Measurements from ENCODE around the gene LCLAT1.

The LCLAT1 gene

DNA sequence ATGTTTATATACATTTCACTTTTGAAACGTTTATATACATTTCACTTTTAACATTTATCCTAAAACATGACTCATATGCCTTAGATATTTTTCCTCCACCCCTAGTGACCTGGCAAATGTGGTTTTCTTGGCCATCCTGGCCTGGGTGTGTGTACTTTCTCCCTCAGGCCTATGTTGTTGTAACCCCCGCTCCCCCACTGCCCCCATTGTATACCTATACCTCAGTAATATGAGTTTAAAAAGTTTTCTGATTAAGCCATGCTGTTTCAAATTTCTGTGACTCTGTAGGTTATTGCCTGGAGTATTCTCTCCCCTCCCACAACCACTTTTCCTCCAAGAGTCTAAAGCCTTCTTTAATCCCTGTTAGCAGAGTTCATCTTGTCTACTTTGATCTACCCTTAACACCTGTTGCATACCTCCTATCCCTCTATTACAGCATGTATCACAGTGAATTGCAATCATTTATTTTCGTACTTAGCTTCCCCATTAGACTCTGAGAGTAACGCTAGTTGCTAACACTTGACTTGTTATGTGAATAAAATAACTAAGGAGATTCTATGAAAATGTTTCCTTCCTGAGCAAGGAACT is 67.9 kb downstream of the LCLAT1 start:
- no peak for DNase-seq (ENCODE audit: low read depth in 2 of 2)

DNA sequence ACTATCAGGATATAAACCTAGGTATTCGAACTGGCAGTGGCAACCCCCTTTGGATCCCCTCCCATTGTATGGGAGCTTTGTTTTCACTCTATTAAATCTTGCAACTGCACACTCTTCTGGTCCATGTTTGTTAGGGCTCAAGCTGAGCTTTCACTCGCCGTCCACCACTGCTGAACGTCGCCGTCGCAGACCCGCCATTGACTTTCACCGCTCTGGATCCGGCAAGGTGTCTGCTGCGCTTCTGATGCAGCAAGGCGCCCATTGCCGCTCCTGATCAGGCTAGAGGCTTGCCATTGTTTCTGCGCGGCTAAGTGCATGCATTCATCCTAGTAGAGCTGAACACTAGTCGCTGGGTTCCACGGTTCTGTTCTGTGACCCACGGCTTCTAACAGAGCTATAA is 69.1 kb downstream of the LCLAT1 start:
- no peak for DNase-seq (ENCODE audit: low read depth in 2 of 2)

DNA sequence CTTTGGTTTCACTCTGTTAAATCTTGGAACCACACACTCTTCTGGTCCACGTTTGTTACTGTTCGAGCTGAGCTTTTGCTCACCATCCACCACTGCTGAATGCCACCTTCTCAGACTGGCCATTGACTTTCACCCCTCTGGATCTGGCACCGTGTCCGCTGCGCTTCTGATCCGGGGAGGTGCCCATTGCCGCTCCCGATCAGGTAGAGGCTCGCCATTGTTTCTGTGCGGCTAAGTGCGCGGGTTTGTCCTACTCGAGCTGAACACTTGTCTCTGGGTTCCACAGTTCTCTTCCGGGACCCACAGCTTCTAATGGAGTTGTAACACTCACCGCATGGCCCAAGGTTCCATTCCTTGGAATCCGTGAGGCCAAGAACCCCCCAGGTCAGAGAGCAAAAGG is 72.8 kb downstream of the LCLAT1 start:
- no peak for DNase-seq (ENCODE audit: low read depth in 2 of 2)

DNA sequence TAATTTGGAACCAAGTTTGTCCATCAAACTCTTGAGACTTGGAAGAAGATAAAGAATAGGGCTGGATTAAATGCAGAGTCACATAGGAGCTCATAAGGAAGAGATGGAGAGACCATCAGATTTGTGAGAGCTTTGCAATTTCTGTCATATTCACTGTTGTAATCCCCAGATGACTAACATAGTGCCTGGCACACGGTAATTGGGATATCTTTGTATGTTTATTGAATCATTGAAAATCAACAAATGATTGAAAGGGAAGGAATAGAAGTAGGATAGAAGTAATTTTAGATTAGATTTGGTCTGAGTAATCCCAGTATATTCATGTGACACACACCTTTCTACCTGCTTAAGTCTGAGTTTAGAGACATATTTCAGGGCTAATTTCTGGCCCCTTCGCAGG is 75.4 kb downstream of the LCLAT1 start:
- no peak for DNase-seq (ENCODE audit: low read depth in 2 of 2)

DNA sequence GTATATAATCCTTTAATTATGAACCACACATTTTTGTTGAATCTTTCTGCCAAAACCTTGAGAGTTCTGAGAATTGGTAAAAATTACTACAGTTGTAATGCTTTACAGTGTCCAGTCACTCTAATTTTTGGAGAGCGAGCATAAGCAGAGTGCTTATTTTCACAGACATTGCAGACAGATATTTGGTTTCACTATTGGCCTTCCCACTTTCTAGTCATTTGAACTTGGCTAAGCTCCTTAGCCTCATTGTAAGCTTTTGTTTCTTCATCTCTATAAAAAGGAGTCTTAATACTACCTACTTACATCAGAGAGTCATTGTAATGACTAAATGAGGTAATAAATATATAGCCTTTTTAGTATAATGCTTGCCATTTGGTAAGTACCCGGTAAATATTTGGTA is 80.4 kb downstream of the LCLAT1 start:
- DNase-seq (ENCODE audit: low read depth in 2 of 2) = no peak

DNA sequence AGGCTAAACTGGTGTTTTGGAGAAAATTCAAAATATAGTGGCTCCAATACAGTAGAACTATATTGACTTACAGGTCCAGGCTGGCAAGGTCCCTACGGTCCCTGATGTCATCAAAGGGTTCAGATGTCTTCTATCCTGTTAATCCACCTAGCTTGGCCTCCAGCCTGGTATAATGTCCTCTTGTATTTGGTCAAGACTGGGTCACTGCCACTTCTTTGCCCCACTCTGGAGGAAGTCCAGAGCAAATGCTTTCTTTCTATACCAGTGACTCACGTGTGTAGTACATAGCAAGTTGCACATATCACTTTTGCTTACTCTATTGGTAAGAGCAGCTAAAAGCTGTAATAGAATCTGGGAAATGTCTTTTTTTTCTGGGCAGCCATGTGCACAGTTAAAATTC is 80.8 kb downstream of the LCLAT1 start:
- DNase-seq (ENCODE audit: low read depth in 2 of 2) = no peak

DNA sequence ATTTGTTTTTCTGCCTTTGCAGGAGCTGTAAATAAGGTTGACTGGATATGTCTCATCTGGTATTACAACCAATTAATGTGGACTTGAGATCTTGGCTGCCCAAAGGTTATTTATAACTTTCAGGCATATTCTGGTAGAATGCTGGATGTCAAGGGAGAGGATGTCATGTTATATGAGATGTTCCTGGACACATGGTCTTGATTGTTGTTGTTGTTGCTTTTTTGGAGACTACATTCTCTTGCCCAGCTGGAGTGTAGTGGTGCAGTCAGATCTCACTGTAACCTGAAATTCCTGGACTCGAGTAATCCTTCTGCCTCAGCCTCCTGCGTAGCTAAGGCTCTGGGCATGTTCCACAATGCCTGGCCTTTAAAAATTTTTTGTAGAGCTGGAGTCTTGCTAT is 83.3 kb downstream of the LCLAT1 start:
- DNase-seq (ENCODE audit: low read depth in 2 of 2) = no peak

DNA sequence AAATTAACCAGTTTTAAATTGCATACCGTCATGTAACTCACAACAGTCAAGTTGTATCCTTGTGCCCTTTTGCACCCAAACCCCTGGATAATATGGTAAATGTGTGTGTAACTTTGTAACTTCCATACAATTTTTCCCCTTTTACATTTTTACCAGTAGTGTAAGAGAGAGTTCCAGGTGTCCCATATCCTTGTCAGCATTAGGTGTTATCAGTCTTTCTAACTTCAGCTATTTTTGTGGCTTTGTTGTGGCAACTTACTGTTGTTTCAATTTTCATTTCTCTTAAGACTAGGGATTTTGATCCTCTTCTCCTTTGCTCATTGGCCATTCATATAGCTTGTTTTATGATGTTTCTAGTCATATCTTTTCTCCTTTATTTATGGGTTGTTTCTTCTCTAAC is 94.6 kb downstream of the LCLAT1 start:
- no peak for DNase-seq (ENCODE audit: low read depth in 2 of 2)

DNA sequence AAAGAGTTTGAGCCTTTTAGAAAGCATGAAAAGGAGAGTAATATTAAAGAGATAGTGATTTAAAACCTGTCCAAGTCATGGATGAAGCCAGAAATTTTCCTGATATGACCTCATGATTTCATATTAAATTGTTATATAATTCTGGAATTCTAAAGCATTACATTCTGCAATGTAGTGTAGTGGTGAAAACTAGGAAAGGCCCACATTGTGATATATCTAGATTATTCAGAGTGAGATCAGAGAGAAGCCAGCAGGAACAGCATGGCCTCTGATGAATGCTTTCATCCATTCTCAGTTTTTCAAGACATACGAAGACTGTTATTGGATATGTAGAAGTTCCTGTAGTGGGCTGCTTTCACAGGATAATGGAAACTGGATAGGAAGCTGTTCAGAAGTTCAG is 98.8 kb downstream of the LCLAT1 start:
- DNase-seq (ENCODE audit: low read depth in 2 of 2) = no peak

DNA sequence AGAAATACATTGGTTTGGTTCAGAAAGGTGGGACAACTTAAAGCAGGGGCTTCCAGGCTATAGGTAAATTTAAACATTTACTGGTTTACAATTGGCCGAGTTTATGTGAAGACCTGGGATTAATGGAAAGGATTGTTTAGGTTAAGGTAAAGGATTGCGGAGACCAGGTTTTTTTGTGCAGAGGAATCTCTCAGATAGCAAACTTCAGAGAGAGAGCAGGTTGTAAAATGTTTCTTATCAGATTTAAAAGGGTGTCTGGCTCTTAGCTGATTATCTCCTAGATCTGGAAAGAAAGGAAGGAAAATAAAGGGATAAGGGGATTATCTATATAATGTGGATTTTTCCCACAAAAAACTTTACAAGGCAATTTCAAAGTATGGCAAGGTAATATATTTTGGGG is 101.3 kb downstream of the LCLAT1 start:
- no peak for DNase-seq (ENCODE audit: low read depth in 2 of 2)

DNA sequence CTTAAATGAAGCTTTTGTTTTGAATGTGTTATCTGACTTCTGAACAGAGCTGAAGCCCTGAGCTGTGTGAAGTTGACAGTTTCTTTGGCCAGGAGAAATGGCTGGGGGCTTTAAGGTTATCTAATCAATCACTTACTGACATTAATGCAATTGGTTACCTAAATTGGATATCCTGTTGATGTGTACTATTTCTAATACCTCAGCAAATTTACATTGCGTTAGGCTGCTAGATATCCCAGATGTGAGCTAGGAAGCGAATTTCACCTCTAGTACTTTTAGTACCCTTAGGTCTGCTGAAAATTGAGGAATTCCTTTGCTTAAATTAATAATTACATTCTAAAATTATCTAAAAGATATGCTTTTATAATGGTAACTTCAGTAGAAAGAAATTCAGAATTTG is 102.0 kb downstream of the LCLAT1 start:
- DNase-seq (ENCODE audit: low read depth in 2 of 2) = no peak

DNA sequence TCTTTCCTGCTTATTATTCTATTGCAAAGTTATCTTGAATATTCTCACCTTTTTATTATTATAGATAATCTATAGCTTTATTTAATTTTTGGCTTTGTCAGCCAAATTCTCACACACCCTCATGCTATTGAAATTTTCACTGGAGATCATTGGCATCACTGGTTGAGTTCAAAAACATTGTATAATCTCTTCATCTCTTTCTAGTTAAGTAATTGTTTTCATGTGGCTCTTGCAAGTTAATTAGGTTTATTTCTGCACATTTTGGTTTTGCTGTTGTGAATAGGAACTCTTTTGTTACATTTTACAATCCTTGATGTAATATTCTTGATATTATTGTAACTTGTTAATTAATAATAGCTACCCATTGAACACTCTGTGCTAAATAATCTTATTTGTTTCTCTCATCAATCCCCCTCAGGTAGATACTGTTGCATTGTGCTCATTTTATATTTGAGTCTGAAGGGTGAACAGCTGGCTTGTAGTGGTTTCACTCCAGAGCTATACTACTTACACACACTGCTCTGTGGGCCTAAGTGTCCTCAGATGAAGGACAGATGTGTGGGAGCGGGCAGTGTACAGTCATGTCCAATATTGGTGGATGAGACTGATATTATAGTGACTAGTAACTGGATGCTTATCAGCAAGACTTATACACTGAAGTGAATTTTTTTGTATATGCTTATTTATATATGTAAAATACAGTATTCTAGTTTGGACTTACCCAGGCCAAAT is 112.7 kb downstream of the LCLAT1 start:
- no peak for DNase-seq (ENCODE audit: low read depth in 2 of 2)

DNA sequence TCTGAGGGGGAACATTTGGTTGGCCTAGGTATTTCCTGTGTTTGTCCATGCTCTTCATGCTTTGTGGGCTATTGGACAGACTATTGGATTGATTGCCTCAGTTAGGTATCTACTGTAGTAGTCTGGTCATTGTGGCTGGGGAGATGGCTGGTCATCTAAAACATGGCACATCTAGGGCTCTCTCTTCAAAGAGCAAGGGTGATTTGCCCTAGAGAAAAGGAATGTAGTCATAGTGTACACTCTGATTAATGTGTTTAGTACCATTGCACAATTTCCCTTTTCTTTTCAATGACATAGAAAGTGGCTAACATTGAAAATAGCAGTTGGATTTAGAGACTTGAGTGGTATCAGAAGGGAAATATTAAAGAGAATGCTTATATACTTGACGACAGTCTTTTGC is 114.3 kb downstream of the LCLAT1 start:
- no peak for DNase-seq (ENCODE audit: low read depth in 2 of 2)

DNA sequence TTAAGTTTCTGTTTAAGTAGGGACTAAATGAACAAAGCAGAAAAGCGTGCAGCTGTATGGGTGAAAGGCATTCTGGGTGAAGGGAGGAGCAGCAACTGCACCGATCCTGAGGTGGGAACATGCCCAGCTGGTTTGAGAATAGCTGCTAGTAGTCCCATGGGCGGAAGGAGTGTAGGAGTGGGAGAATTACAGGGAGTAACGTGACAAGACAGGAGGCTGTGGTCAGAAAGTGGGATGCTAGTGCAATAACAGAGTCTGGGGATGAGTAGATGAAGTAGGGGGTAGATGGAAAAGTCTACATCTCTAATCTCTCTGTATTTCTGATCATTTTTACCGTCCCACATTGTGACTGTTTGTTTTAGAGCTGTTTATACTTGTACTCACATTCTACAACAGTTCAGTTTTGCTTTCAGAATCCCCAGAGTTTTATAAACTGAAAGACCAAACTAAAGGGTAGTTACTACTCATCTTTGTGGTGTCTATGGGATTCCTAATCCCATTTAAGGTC is 118.9 kb downstream of the LCLAT1 start:
- DNase-seq (ENCODE audit: low read depth in 2 of 2) = no peak

DNA sequence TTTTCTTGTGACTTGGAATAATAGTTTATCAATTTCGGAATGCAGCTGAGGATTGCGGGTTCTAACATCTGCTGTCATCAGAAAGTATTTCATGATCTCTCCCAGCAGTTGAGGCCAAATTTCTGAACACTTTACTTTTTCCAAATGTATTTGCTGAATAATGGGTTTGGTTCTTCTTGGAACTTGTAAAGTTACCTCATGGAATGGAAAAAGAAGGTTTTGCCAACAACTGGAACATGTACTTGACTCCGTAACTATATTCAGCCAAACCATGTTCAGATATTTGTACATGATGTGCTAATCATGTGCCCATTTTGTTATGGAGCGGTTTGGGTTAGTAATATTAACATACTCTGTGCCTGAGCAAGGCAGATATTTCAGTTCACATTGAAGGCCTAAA is 119.6 kb downstream of the LCLAT1 start:
- no peak for DNase-seq (ENCODE audit: low read depth in 2 of 2)

DNA sequence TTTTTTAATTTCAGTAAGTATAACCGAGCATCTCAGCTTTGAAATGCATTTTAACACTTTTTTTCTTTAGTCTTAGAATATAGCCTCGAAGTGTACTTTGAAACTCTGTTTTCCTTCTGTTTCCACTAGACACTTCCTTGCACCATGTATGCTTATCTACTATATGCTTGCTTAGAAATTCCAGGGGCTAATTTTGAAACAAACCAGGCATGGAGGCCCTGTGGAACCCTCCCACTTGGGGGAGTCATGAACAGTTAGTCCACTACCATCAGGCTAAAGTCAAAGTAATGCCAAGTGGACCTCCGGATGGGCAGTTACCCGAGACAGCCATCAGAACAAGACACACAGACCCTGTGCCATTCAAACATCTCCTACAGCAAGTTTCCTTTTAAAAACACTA is 120.3 kb downstream of the LCLAT1 start:
- no peak for DNase-seq (ENCODE audit: low read depth in 2 of 2)

DNA sequence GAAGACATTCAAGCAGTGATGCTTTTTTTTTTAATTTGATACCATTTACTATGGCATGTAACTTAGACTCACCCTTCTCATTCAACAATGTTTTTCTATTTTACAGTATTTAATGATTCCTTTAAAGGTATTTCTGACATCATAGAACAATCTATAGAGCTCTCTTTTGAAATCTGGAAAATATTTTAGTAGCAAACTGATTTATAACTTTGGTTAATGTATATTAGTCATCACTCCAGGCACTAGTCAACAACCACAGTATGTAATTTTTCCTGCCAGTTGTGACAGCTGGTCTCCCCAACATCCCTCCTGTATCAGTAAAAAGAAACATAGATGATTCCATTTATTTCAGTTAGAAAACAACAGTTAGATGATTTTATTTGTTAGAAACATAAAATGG is 122.9 kb downstream of the LCLAT1 start:
- no peak for DNase-seq (ENCODE audit: low read depth in 2 of 2)

DNA sequence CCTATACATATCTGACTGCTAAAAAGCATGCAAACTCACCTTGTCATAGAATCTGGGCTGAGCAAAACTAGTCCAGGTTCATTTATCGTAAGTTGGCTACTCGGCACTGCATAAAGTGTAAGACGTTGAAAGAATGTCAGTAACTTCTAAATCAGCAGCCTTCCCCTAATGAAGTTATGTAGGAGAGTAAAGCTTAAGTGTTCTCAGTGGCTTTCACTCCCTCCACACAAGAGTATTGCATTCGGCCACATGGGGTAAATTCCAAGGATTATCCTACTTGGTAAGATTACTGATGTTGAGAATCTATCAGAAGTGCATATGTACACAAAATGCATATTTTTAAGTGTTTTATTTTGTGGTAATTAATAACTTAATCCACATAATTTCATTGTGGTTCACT is 130.1 kb downstream of the LCLAT1 start:
- no peak for DNase-seq (ENCODE audit: low read depth in 2 of 2)

DNA sequence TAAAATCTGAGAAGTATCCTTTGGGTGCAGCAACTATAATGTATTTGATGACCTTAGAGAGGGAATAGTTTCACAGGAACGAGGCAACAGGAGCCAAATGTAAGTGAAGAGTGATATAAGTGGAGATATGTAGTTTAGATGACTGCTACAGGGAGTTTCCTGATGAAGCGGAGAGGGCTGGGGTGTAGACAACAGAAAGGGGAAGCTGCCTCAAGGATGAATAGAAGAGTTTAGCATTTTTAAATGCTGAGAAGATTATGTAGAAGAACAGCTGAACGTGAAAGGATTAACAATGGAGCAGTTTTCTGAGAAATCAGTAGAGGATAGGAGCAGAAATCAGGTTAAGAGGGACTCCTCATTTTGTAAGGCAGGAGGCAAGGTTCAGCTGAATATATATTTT is 133.3 kb downstream of the LCLAT1 start:
- no peak for DNase-seq (ENCODE audit: low read depth in 2 of 2)

DNA sequence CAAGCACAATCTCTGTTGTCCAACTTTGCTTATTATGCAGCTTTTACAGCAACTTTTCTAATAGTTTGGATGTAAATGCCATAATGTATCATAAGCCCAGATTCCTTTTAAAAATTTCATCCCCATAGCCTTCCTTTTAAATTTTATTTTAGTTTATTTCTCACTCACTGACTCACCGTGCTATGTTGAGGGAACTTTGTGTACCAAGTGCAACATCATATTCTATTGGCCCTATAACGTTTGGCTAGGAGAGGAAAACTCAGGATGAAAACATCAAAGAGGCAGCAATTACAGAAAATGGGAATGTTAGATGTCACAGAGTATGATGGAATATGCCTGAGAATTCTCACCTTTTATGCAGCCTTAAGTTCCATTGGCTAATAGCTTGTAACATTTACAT is 135.5 kb downstream of the LCLAT1 start:
- DNase-seq (ENCODE audit: low read depth in 2 of 2) = no peak

DNA sequence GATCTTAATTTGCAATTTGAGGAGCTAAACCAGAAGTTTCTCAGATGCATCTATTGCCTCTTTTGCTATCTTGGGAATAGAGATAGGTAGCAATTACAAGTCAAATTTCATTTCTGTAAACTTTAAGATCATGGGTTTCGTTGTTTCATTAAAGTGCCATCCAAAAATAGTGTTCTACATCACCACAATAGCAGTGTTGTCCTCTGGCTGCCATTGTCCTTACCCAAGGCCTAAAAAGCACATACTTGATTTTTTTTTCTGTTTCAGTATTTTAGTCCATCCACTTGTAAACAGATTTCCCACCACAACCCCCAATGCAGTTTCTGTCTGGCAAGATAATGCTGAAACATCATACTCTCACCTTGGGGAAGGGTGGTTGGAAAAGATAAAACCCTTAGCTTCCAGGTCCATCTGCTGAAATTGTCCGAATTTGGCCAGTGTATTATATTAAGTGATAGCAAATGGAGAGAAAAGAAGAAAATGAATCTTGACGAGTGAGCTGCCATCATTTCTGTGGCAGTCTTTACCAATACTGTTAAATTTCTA is 136.2 kb downstream of the LCLAT1 start:
- DNase-seq (ENCODE audit: low read depth in 2 of 2) = no peak

DNA sequence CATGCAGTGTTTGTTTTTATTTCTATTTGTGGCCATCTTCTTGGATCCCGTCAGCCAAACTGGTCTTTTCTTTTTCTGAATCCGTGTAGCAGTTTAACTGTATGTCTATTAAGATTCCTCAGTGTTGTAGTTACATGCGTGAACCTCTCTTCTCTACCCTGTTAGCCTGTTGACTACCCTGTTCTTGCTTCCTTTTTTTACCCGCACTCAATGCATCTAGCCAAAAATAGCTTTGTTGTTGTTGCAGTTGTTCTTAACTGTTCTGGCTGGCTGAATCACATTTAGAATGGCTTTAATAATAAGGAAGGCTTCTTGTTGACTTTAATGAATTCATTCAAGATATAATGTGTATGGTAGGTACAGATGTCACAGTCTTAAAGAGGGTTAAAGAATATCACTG is 137.1 kb downstream of the LCLAT1 start:
- no peak for DNase-seq (ENCODE audit: low read depth in 2 of 2)

DNA sequence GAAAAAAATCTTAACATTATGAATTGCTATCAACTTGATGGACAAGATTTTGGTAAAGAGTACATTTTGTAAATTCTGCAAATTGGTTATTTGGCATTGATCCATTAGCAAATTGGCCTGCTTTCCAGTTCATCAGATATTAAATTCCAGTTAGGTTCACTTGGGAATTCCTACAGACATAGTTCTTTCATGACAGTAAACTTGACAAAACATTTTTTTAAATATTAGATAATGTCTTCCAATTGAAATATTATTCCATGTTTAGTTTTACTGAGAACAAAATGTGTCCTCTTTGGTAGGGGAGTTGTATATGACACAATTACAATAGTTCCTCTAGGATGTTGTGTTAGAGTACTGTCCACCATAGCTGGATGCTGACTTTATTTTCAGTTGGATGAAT is 141.9 kb downstream of the LCLAT1 start:
- no peak for DNase-seq (ENCODE audit: low read depth in 2 of 2)

DNA sequence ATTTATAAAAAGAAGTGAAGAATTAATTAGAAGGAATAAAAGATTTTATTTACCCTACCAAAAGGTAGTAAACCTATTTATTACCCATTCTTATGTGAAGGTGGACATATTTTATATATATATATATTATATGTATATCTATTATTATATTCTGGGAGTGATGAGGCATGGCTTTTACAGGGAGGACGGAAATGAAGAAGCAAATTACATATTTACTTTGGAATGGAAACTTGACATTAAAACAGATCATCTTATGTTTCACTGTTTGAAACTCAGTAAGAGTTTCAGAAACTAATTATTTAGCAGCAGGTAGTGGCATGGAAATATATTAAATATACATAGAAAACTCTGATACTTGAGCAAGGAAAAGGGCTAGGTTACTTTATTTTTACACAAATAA is 143.4 kb downstream of the LCLAT1 start:
- no peak for DNase-seq (ENCODE audit: low read depth in 2 of 2)

Data from activated CD4-positive, alpha-beta T cell treated with anti-CD3 and anti-CD28 coated beads for 24 hours (primary cell).